Measurements from ENCODE around the gene P2RX3.

P2RX3 gene

GRCh38 chr11:57399972-57400578 is 61.9 kb downstream of the P2RX3 start (continued):
- no peak for TF ChIP-seq CTCF (tag by site-specific recombination; IDR thresholded peaks at IDR 0.05)
- no peak for TF ChIP-seq ZNF416 (tag by site-specific recombination; IDR thresholded peaks at IDR 0.05)
- TF ChIP-seq ZFP37 (tag by site-specific recombination; IDR thresholded peaks at IDR 0.05), result no peak
- TF ChIP-seq ZNF350 (tag by site-specific recombination; IDR thresholded peaks at IDR 0.05), result no peak
- TF ChIP-seq ZNF311 (tag by site-specific recombination; IDR thresholded peaks at IDR 0.05; ENCODE audit: borderline replicate concordance), result no peak
- TF ChIP-seq KLF16 (tag by site-specific recombination; IDR thresholded peaks at IDR 0.05), result no peak
- no peak for TF ChIP-seq ZNF660 (tag by site-specific recombination; IDR thresholded peaks at IDR 0.05)
- no peak for TF ChIP-seq KLF10 (tag by site-specific recombination; IDR thresholded peaks at IDR 0.05)
- TF ChIP-seq AEBP2 (tag by site-specific recombination; IDR thresholded peaks at IDR 0.05; ENCODE audit: borderline replicate concordance), result no peak
- TF ChIP-seq ZNF692 (tag by site-specific recombination; IDR thresholded peaks at IDR 0.05), result no peak

GRCh38 chr11:57402188-57403002 is 64.2 kb downstream of the P2RX3 start:
- Histone ChIP-seq H3K36me3 (ENCODE audit: control insufficient read depth in 2 of 2, insufficient read depth in 1 of 2, low read length in 2 of 2) (no peaks in the 10 kb centered on the region), H3K27ac (ENCODE audit: extremely low read depth, low read depth, low read length) (no peak overlapping the region), H3K4me1 (ENCODE audit: control insufficient read depth, insufficient read depth, low read length) (no peaks in the 10 kb centered on the region), H3K4me3 (ENCODE audit: low read depth, low read length) (no peak overlapping the region), H3K9me3 (ENCODE audit: control insufficient read depth, insufficient read depth, low read depth, low read length) (no peaks in the 10 kb centered on the region)
- ChIA-PET CTCF (interaction anchor here (0.6 to 1.8 kb wide), 4 partner anchors 18 to 1651 kb away, joined by 3 to 4 read pairs (median 4); no protein-coding TSS in a partner anchor), POLR2A (no interaction called here)
- TF ChIP-seq KLF1 (tag by site-specific recombination; IDR thresholded peaks at IDR 0.05), result no peak
- TF ChIP-seq ZNF629 (tag by site-specific recombination; IDR thresholded peaks at IDR 0.05), result 0 out of 2 replicates have a peak, but pooled peaks have one; percentile 18
- no peak for TF ChIP-seq GLIS2 (tag by site-specific recombination; IDR thresholded peaks at IDR 0.05)
- 0 out of 2 replicates have a peak, but pooled peaks have one; percentile 14 for TF ChIP-seq ZNF335 (tag by site-specific recombination; conservative IDR thresholded peaks at IDR 0.05)
- TF ChIP-seq PRDM1 (tag by site-specific recombination; IDR thresholded peaks at IDR 0.05), result 0 out of 2 replicates have a peak, but pooled peaks have one; percentile 7
- no peak for TF ChIP-seq ZNF692 (tag by site-specific recombination; IDR thresholded peaks at IDR 0.05)
- TF ChIP-seq ZBTB20 (tag by site-specific recombination; IDR thresholded peaks at IDR 0.05), result peak; percentile 42; the same call in 1 of the 2 replicates
- TF ChIP-seq PRDM10 (tag by site-specific recombination; IDR thresholded peaks at IDR 0.05), result 0 out of 2 replicates have a peak, but pooled peaks have one; percentile 17
